ENCODE measurements around the gene PLEKHA5.
A peak's percentile ranks its signal among the peaks of the same experiment; 100 is the strongest.

Gene PLEKHA5

GRCh38 chr12:19223018-19223417, 93.5 kb downstream of the PLEKHA5 start:
- TF ChIP-seq EZH2 (IDR thresholded peaks at IDR 0.05; ENCODE audit: borderline replicate concordance, low read length) (no peak), CTCF (IDR thresholded peaks at IDR 0.05; ENCODE audit: low read length) (peak; percentile 29)
- no peak overlapping the region for H3K4me3 ChIP-seq (ENCODE audit: low read depth, low read length, poor library complexity, severe bottlenecking)
- H3K27me3 ChIP-seq (ENCODE audit: insufficient read depth, low read length): no peaks in the 10 kb centered on the region
- H3K9me2 ChIP-seq (ENCODE audit: low read depth, low read length): no peaks in the 10 kb centered on the region
- no peak overlapping the region for H3K9ac ChIP-seq (ENCODE audit: low read length)
- 0 out of 2 replicates have a peak, but pooled peaks cover 3% of the 10 kb centered on the region for H3F3A ChIP-seq (ENCODE audit: insufficient read depth, low read length)
- no peak overlapping the region for H3K27ac ChIP-seq (ENCODE audit: low read depth, low read length, poor library complexity, severe bottlenecking)
- H3K4me1 ChIP-seq (ENCODE audit: insufficient read depth, low read length, severe bottlenecking): no peaks in the 10 kb centered on the region
- no peaks in the 10 kb centered on the region for H3K79me2 ChIP-seq (ENCODE audit: insufficient read depth, low read length)
- H3K36me3 ChIP-seq (ENCODE audit: insufficient read depth, low read length): no peaks in the 10 kb centered on the region
- H3K4me2 ChIP-seq (ENCODE audit: low read length): no peak overlapping the region
- H4K20me1 ChIP-seq (ENCODE audit: insufficient read depth, low read length): no peaks in the 10 kb centered on the region
- no peak overlapping the region for H2AFZ ChIP-seq (ENCODE audit: low read length)
- H3K9me3 ChIP-seq (ENCODE audit: low read length): no peaks in the 10 kb centered on the region

GRCh38 chr12:19223695-19224094, 94.2 kb downstream of the PLEKHA5 start:
- Histone ChIP-seq H3K79me2 (ENCODE audit: insufficient read depth, low read length) (no peaks in the 10 kb centered on the region), H3K9me3 (ENCODE audit: low read length) (no peaks in the 10 kb centered on the region), H3K27me3 (ENCODE audit: insufficient read depth, low read length) (no peaks in the 10 kb centered on the region), H4K20me1 (ENCODE audit: insufficient read depth, low read length) (no peaks in the 10 kb centered on the region), H3K4me3 (ENCODE audit: low read depth, low read length, poor library complexity, severe bottlenecking) (no peak overlapping the region), H3F3A (ENCODE audit: insufficient read depth, low read length) (0 out of 2 replicates have a peak, but pooled peaks cover 3% of the 10 kb centered on the region), H3K27ac (ENCODE audit: low read depth, low read length, poor library complexity, severe bottlenecking) (no peak overlapping the region), H3K4me1 (ENCODE audit: insufficient read depth, low read length, severe bottlenecking) (no peaks in the 10 kb centered on the region), H3K9me2 (ENCODE audit: low read depth, low read length) (no peaks in the 10 kb centered on the region), H3K9ac (ENCODE audit: low read length) (no peak overlapping the region), H3K4me2 (ENCODE audit: low read length) (no peak overlapping the region), H3K36me3 (ENCODE audit: insufficient read depth, low read length) (no peaks in the 10 kb centered on the region), H2AFZ (ENCODE audit: low read length) (no peak overlapping the region)
- TF ChIP-seq CTCF (IDR thresholded peaks at IDR 0.05; ENCODE audit: low read length) (no peak), EZH2 (IDR thresholded peaks at IDR 0.05; ENCODE audit: borderline replicate concordance, low read length) (no peak)

- H3F3A ChIP-seq (ENCODE audit: insufficient read depth, low read length): 0 out of 2 replicates have a peak, but pooled peaks cover 3% of the 10 kb centered on the region
- no peaks in the 10 kb centered on the region for H4K20me1 ChIP-seq (ENCODE audit: insufficient read depth, low read length)
- H3K4me3 ChIP-seq (ENCODE audit: low read depth, low read length, poor library complexity, severe bottlenecking): no peak overlapping the region
- H3K79me2 ChIP-seq (ENCODE audit: insufficient read depth, low read length): no peaks in the 10 kb centered on the region
- H3K9me3 ChIP-seq (ENCODE audit: low read length): no peaks in the 10 kb centered on the region
- no peaks in the 10 kb centered on the region for H3K36me3 ChIP-seq (ENCODE audit: insufficient read depth, low read length)
- no peak overlapping the region for H3K27ac ChIP-seq (ENCODE audit: low read depth, low read length, poor library complexity, severe bottlenecking)
- no peaks in the 10 kb centered on the region for H3K27me3 ChIP-seq (ENCODE audit: insufficient read depth, low read length)
- H3K4me1 ChIP-seq (ENCODE audit: insufficient read depth, low read length, severe bottlenecking): no peaks in the 10 kb centered on the region
- H2AFZ ChIP-seq (ENCODE audit: low read length): no peak overlapping the region
- H3K9me2 ChIP-seq (ENCODE audit: low read depth, low read length): no peaks in the 10 kb centered on the region
- no peak for TF ChIP-seq CTCF (IDR thresholded peaks at IDR 0.05; ENCODE audit: low read length)
- TF ChIP-seq EZH2 (IDR thresholded peaks at IDR 0.05; ENCODE audit: borderline replicate concordance, low read length): no peak
- H3K4me2 ChIP-seq (ENCODE audit: low read length): no peak overlapping the region
- H3K9ac ChIP-seq (ENCODE audit: low read length): no peak overlapping the region
Observed at GRCh38 chr12:19224746-19225145, 95.2 kb downstream of the PLEKHA5 start.

Data from OCI-LY1 (cell line).